Caco-2 (cell line): Measurements from ENCODE around the gene POLA1. TPM values are rescaled to one million over a fixed set of nuclear protein-coding genes. Genes with fewer than 3 reads are reported as not detected.

Experiments
- BruUV-seq: library from RNA; stranded (reverse); fragments of 400-500 nt; replicated peaks from 2 replicates; lab custom pipeline; 2021; lab: Mats Ljungman, UMichigan
- CTCF ChIA-PET: fragments of 300-600 bp; sonication (Branson Sonifier 250); formaldehyde crosslinking; loops from one replicate; lab custom pipeline; 2022; ENCODE audit warnings: antibody characterized with exemption; lab: Charles Lee
- POLR2A ChIA-PET: fragments of 300-600 bp; sonication (Branson Sonifier 250); formaldehyde crosslinking; loops from one replicate; lab custom pipeline; 2022; ENCODE audit warnings: antibody characterized with exemption; lab: Charles Lee
- DNase-seq, 2 experiments: peaks; one replicate each; pipeline versions ENCODE4 v3.0.0 to v3.0.0-alpha.2; 2020 to 2022
- H3K27me3 ChIP-seq: replicated peaks from 2 replicates; pipeline ENCODE4 v1.6.0; 2011; ENCODE audit warnings: low read length; ENCODE audit not compliant: control insufficient read depth, insufficient read depth
- H3K36me3 ChIP-seq: 2 replicates; pipeline ENCODE4 v1.5.1; 2011; ENCODE audit warnings: low read length; ENCODE audit not compliant: control insufficient read depth, insufficient read depth
- H3K4me1 ChIP-seq: fragments of 250-450 bp; sonication (Bioruptor Pico); 2 replicates; pipeline ENCODE4 v1.5.1; 2020; ENCODE audit warnings: mild to moderate bottlenecking
- H3K4me3 ChIP-seq: 2 replicates; pipeline ENCODE4 v1.5.1; 2011; ENCODE audit warnings: low read depth, mild to moderate bottlenecking, control low read depth, low read length
- H3K9me3 ChIP-seq: fragments of 250-450 bp; sonication (Bioruptor Pico); 2 replicates; pipeline ENCODE4 v1.5.1; 2020; ENCODE audit warnings: mild to moderate bottlenecking, moderate library complexity
- H3K27ac Mint-ChIP-seq: one replicate; pipeline ENCODE4 v1.8.0; 2022; ENCODE audit warnings: mixed read lengths; ENCODE audit not compliant: unreplicated experiment
- H3K27me3 Mint-ChIP-seq: one replicate; pipeline ENCODE4 v1.8.0; 2022; ENCODE audit warnings: mixed read lengths; ENCODE audit not compliant: insufficient read depth, unreplicated experiment
- H3K36me3 Mint-ChIP-seq: one replicate; pipeline ENCODE4 v1.8.0; 2022; ENCODE audit warnings: mild to moderate bottlenecking, mixed read lengths; ENCODE audit not compliant: insufficient read depth, unreplicated experiment
- H3K4me1 Mint-ChIP-seq: one replicate; pipeline ENCODE4 v1.8.0; 2022; ENCODE audit warnings: low read depth, mixed read lengths; ENCODE audit not compliant: unreplicated experiment
- H3K4me3 Mint-ChIP-seq: one replicate; pipeline ENCODE4 v1.8.0; 2022; ENCODE audit warnings: mild to moderate bottlenecking, moderate library complexity, mixed read lengths; ENCODE audit not compliant: unreplicated experiment
- H3K9me3 Mint-ChIP-seq: one replicate; pipeline ENCODE4 v1.8.0; 2022; ENCODE audit warnings: mixed read lengths; ENCODE audit not compliant: unreplicated experiment
- intact Hi-C: fragments of 100-400 bp; cut with micrococcal nuclease; formaldehyde crosslinking; loops from one replicate; pipeline ENCODE4 v1.10.0; 2022; ENCODE audit not compliant: unreplicated experiment
- total RNA-seq: library from RNA; stranded (reverse); gene quantifications from 2 replicates; pipeline ENCODE4 v1.2.3, GENCODE V29; 2022
- TF ChIP-seq, protein P1 (sequence below), 2 experiments: fragments of 200-600 bp in 1 of 2; IDR thresholded peaks; 1 replicate in 1 of 2; 2 replicates in 1 of 2; pipeline versions ENCODE4 v1.5.1 to v1.8.0; 2011 to 2022; ENCODE audit warnings: antibody characterized with exemption in 1 of 2, control low read depth in 1 of 2, inconsistent platforms in 1 of 2, low read depth in 1 of 2, low read length in 1 of 2, mild to moderate bottlenecking in 1 of 2, moderate library complexity in 1 of 2; ENCODE audit not compliant: insufficient read depth in 1 of 2, severe bottlenecking in 1 of 2, unreplicated experiment in 1 of 2

Gene POLA1
- total RNA-seq, 1 experiment from 2014 or later: 23.5 TPM

DNA sequence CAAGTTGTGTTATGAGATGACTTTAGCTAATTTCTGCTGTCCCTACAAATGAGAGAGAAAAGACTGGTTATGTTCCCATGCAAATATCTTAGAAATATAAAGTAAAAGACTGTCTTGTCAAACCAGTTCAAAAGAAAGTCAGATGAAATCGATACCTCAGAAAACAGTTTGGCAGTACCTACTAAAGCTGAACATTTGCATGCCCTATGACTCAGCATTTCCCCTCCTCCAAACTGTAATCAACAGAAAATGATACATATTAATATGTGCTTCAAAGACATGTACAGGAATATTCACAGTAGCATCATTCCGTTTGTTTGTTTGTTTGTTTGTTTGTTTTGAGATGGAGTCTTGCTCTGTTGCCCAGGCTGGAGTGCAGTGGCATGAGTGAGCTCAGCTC lies 231.7 kb downstream of the POLA1 start:
- POLR2A ChIA-PET: no interaction called here
- BruUV-seq: no TSS peak
- H3K4me1 ChIP-seq: no peaks in the 10 kb centered on the region

GRCh38 chrX:24927372-24927771 lies 233.7 kb downstream of the POLA1 start:
- CTCF ChIA-PET: no interaction called here
- POLR2A ChIA-PET: no interaction called here
- no peaks in the 10 kb centered on the region for H3K27me3 Mint-ChIP-seq
- Histone ChIP-seq H3K4me3 (no peak overlapping the region), H3K36me3 (no peaks in the 10 kb centered on the region), H3K4me1 (no peaks in the 10 kb centered on the region), H3K9me3 (no peaks in the 10 kb centered on the region), H3K27me3 (no peaks in the 10 kb centered on the region)
- H3K4me3 Mint-ChIP-seq: no peak overlapping the region
- no peaks in the 10 kb centered on the region for H3K4me1 Mint-ChIP-seq
- no peaks in the 10 kb centered on the region for H3K9me3 Mint-ChIP-seq
- H3K36me3 Mint-ChIP-seq: no peaks in the 10 kb centered on the region
- no peak overlapping the region for H3K27ac Mint-ChIP-seq
- intact Hi-C loops: no loop called here
- TF ChIP-seq, protein P1, sequence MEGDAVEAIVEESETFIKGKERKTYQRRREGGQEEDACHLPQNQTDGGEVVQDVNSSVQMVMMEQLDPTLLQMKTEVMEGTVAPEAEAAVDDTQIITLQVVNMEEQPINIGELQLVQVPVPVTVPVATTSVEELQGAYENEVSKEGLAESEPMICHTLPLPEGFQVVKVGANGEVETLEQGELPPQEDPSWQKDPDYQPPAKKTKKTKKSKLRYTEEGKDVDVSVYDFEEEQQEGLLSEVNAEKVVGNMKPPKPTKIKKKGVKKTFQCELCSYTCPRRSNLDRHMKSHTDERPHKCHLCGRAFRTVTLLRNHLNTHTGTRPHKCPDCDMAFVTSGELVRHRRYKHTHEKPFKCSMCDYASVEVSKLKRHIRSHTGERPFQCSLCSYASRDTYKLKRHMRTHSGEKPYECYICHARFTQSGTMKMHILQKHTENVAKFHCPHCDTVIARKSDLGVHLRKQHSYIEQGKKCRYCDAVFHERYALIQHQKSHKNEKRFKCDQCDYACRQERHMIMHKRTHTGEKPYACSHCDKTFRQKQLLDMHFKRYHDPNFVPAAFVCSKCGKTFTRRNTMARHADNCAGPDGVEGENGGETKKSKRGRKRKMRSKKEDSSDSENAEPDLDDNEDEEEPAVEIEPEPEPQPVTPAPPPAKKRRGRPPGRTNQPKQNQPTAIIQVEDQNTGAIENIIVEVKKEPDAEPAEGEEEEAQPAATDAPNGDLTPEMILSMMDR (IDR thresholded peaks at IDR 0.05; ENCODE audit: insufficient read depth in 1 of 2, low read depth in 1 of 2, low read length in 1 of 2, severe bottlenecking in 1 of 2, unreplicated experiment in 1 of 2): no peak
- no peak for DNase-seq
- no TSS peak for BruUV-seq

More for the DNA sequence above, 231.7 kb downstream of the POLA1 start:
- H3K9me3 ChIP-seq: no peaks in the 10 kb centered on the region
- H3K27me3 Mint-ChIP-seq: no peaks in the 10 kb centered on the region
- intact Hi-C loops: no loop called here
- TF ChIP-seq, protein P1 (IDR thresholded peaks at IDR 0.05; ENCODE audit: insufficient read depth in 1 of 2, low read depth in 1 of 2, low read length in 1 of 2, severe bottlenecking in 1 of 2, unreplicated experiment in 1 of 2): no peak
- H3K27me3 ChIP-seq: no peaks in the 10 kb centered on the region
- no peaks in the 10 kb centered on the region for H3K36me3 ChIP-seq
- CTCF ChIA-PET: no interaction called here
- H3K36me3 Mint-ChIP-seq: no peaks in the 10 kb centered on the region
- DNase-seq: no peak
- H3K9me3 Mint-ChIP-seq: no peaks in the 10 kb centered on the region
- H3K4me3 ChIP-seq: no peak overlapping the region
- no peak overlapping the region for H3K4me3 Mint-ChIP-seq
- H3K4me1 Mint-ChIP-seq: no peaks in the 10 kb centered on the region
- H3K27ac Mint-ChIP-seq: no peak overlapping the region

DNA sequence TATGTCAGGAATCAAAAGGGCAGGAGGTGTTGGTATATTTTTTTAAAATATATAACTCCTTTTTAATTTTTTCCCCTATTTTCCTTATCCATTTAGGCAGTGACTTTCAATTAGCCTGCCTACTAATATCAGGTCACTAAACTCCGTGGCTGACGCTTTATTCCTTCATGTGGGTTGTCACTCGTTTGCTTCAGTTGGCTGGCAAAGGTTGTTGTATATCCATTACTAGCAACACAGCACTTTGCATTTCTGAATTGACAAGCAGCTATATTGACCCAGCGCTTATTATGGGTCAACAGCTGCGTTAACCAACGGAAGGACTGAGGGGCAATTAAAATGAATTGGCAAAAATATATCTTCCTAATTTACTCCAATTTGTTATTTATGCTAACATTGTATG lies 234.4 kb downstream of the POLA1 start:
- H3K27ac Mint-ChIP-seq: no peak overlapping the region
- DNase-seq: no peak
- Histone ChIP-seq H3K4me3 (no peak overlapping the region), H3K27me3 (no peaks in the 10 kb centered on the region), H3K36me3 (no peaks in the 10 kb centered on the region), H3K4me1 (no peaks in the 10 kb centered on the region), H3K9me3 (no peaks in the 10 kb centered on the region)
- intact Hi-C loops: no loop called here
- no TSS peak for BruUV-seq
- H3K4me1 Mint-ChIP-seq: no peaks in the 10 kb centered on the region
- no peak overlapping the region for H3K4me3 Mint-ChIP-seq
- no peaks in the 10 kb centered on the region for H3K9me3 Mint-ChIP-seq
- CTCF ChIA-PET: no interaction called here
- TF ChIP-seq, protein P1 (IDR thresholded peaks at IDR 0.05; ENCODE audit: insufficient read depth in 1 of 2, low read depth in 1 of 2, low read length in 1 of 2, severe bottlenecking in 1 of 2, unreplicated experiment in 1 of 2): no peak
- no peaks in the 10 kb centered on the region for H3K36me3 Mint-ChIP-seq
- POLR2A ChIA-PET: no interaction called here
- H3K27me3 Mint-ChIP-seq: no peaks in the 10 kb centered on the region
